ENCODE results near the gene TCF7. TPM values are rescaled to one million over a fixed set of nuclear protein-coding genes. Genes with fewer than 3 reads are reported as not detected.

Gene TCF7
- total and polyA plus RNA-seq, 2 of the 13 experiments (the other 11 are each of a cell fraction or from before 2014, with no cell fraction given), result 6.3 to 6.8 TPM

DNA sequence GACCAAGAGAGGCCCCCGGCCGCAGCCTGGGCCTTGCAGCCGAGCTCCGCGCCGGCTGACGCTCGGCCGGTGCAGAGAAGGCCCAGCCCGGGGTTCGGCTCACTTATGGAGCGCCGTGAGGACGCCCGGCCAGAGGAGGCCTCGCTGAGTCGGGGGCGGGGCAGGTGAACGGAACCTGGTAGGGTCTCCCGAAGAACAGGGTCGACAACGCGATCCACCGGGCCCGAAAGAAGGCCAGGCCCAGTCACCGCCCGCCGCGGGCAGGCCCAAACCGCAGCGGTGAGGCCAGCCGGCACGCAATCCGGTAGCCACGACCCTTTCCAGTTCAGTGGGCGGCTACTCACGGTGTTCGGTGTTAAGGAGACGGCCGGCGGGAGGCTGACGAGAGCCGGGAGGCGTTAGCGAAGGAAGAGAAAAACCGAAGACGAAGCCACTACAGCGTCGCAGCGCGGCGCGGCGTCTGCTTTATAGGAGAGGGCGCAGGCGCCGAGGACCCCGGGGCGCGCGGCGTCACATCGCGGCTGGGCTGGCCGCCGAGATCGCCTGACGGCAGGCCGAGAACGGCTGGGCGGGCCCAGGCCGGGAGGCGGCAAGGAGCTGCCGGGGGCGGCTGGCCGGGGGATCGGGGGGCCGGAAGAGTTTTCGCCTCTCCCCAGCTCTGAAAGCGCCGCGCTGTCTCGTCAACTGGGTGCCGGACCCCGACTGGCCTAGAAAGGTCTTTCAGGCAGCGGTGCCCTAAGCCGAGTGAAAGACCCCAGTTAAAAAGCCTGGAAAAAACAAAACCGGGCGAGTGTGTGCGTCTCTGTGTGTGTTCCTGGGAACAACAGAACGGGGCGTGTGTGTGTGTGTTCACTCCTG lies 62.3 kb downstream of the TCF7 start, which contains the start of gene SKP1 (continued):
- TF ChIP-seq, protein P1, sequence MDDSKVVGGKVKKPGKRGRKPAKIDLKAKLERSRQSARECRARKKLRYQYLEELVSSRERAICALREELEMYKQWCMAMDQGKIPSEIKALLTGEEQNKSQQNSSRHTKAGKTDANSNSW (CRISPR knock-in tag; IDR thresholded peaks at IDR 0.05; ENCODE audit: borderline replicate concordance), result no peak
- TF ChIP-seq, protein P2, sequence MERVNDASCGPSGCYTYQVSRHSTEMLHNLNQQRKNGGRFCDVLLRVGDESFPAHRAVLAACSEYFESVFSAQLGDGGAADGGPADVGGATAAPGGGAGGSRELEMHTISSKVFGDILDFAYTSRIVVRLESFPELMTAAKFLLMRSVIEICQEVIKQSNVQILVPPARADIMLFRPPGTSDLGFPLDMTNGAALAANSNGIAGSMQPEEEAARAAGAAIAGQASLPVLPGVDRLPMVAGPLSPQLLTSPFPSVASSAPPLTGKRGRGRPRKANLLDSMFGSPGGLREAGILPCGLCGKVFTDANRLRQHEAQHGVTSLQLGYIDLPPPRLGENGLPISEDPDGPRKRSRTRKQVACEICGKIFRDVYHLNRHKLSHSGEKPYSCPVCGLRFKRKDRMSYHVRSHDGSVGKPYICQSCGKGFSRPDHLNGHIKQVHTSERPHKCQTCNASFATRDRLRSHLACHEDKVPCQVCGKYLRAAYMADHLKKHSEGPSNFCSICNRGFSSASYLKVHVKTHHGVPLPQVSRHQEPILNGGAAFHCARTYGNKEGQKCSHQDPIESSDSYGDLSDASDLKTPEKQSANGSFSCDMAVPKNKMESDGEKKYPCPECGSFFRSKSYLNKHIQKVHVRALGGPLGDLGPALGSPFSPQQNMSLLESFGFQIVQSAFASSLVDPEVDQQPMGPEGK (CRISPR knock-in tag; IDR thresholded peaks at IDR 0.05), result no peak
- TF ChIP-seq, protein P3, sequence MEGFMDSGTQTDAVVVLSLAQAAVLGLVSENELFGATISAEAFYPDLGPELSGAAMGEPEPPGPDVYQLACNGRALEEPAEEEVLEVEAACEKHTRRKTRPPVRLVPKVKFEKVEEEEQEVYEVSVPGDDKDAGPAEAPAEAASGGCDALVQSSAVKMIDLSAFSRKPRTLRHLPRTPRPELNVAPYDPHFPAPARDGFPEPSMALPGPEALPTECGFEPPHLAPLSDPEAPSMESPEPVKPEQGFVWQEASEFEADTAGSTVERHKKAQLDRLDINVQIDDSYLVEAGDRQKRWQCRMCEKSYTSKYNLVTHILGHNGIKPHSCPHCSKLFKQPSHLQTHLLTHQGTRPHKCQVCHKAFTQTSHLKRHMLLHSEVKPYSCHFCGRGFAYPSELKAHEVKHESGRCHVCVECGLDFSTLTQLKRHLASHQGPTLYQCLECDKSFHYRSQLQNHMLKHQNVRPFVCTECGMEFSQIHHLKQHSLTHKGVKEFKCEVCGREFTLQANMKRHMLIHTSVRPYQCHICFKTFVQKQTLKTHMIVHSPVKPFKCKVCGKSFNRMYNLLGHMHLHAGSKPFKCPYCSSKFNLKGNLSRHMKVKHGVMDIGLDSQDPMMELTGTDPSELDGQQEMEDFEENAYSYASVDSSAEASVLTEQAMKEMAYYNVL (CRISPR knock-in tag; IDR thresholded peaks at IDR 0.05; ENCODE audit: borderline replicate concordance), result peak; percentile 91
- TF ChIP-seq, protein P4, sequence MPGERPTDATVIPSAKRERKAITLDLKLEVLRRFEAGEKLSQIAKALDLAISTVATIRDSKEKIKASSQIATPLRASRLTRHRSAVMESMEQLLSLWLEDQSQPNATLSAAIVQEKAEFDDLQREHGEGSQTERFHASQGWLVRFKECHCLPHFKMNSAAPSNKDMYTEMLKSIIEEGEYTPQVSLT (CRISPR knock-in tag; IDR thresholded peaks at IDR 0.05; ENCODE audit: borderline replicate concordance, low read depth), result no peak
- peak; percentile 68; the same call in 1 of the 2 replicates for TF ChIP-seq ZNF12 (CRISPR knock-in tag; IDR thresholded peaks at IDR 0.05)
- TF ChIP-seq ADNP (CRISPR knock-in tag; IDR thresholded peaks at IDR 0.05), result no peak
- no peak; the same call in 1 of the 2 replicates for TF ChIP-seq ZNF598 (CRISPR knock-in tag; IDR thresholded peaks at IDR 0.05; ENCODE audit: borderline replicate concordance)
- TF ChIP-seq, protein P5, sequence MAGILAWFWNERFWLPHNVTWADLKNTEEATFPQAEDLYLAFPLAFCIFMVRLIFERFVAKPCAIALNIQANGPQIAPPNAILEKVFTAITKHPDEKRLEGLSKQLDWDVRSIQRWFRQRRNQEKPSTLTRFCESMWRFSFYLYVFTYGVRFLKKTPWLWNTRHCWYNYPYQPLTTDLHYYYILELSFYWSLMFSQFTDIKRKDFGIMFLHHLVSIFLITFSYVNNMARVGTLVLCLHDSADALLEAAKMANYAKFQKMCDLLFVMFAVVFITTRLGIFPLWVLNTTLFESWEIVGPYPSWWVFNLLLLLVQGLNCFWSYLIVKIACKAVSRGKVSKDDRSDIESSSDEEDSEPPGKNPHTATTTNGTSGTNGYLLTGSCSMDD (CRISPR knock-in tag; IDR thresholded peaks at IDR 0.05), result no peak; the same call in 1 of the 2 replicates
- TF ChIP-seq HES4 (CRISPR knock-in tag; IDR thresholded peaks at IDR 0.05; ENCODE audit: borderline replicate concordance), result peak; percentile 76
- TF ChIP-seq PHF8 (CRISPR knock-in tag; IDR thresholded peaks at IDR 0.05), result peak; percentile 100
- 0 out of 2 replicates have a peak, but pooled peaks have one; percentile 77 for TF ChIP-seq ZNF761 (CRISPR knock-in tag; conservative IDR thresholded peaks at IDR 0.05)
- no peak for TF ChIP-seq ZNF589 (CRISPR knock-in tag; conservative IDR thresholded peaks at IDR 0.05)
- peak; percentile 82; the same call in 1 of the 2 replicates for TF ChIP-seq ZNF253 (CRISPR knock-in tag; IDR thresholded peaks at IDR 0.05; ENCODE audit: borderline replicate concordance)
- TF ChIP-seq, protein P6, sequence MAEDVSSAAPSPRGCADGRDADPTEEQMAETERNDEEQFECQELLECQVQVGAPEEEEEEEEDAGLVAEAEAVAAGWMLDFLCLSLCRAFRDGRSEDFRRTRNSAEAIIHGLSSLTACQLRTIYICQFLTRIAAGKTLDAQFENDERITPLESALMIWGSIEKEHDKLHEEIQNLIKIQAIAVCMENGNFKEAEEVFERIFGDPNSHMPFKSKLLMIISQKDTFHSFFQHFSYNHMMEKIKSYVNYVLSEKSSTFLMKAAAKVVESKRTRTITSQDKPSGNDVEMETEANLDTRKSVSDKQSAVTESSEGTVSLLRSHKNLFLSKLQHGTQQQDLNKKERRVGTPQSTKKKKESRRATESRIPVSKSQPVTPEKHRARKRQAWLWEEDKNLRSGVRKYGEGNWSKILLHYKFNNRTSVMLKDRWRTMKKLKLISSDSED (CRISPR knock-in tag; IDR thresholded peaks at IDR 0.05), result no peak
- TF ChIP-seq, protein P7, sequence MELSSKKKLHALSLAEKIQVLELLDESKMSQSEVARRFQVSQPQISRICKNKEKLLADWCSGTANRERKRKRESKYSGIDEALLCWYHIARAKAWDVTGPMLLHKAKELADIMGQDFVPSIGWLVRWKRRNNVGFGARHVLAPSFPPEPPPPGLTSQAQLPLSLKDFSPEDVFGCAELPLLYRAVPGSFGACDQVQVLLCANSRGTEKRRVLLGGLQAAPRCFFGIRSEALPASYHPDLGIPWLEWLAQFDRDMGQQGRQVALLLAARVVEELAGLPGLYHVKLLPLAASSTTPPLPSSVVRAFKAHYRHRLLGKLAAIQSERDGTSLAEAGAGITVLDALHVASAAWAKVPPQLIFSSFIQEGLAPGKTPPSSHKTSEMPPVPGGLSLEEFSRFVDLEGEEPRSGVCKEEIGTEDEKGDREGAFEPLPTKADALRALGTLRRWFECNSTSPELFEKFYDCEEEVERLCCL (CRISPR knock-in tag; IDR thresholded peaks at IDR 0.05; ENCODE audit: borderline replicate concordance), result 0 out of 2 replicates have a peak, but pooled peaks have one; percentile 77
- no peak for TF ChIP-seq U2AF1 (optimal IDR thresholded peaks at IDR 0.05; ENCODE audit: low read depth, low read length)
- no peak; a peak in 1 of 4 replicates for TF ChIP-seq NR2F1 (CRISPR knock-in tag; IDR thresholded peaks at IDR 0.05)
- peak; percentile 41; the same call in 1 of the 2 replicates for TF ChIP-seq ZSCAN31 (CRISPR knock-in tag; IDR thresholded peaks at IDR 0.05; ENCODE audit: low read depth)

All from HepG2 (cell line).